Fibroblast of lung (primary cell): Measurements from ENCODE around the gene OPA3.

Experiments used
- EZH2 ChIP-seq: IDR thresholded peaks from 2 replicates; pipeline ENCODE4 v1.5.1; 2012; ENCODE audit warnings: low read length, control low read depth, mild to moderate bottlenecking; ENCODE audit errors: missing control alignments
- TF ChIP-seq, protein P1 (sequence below), 2 donors: IDR thresholded peaks in 1 of 2; conservative IDR thresholded peaks in 1 of 2; 1 replicate in 1 of 2; 2 replicates in 1 of 2; pipeline ENCODE4 v1.5.1; 2011 to 2012; ENCODE audit warnings: low read length in 2 of 2, control low read depth in 1 of 2, inconsistent platforms in 1 of 2, low read depth in 1 of 2, mild to moderate bottlenecking in 1 of 2

DNA sequence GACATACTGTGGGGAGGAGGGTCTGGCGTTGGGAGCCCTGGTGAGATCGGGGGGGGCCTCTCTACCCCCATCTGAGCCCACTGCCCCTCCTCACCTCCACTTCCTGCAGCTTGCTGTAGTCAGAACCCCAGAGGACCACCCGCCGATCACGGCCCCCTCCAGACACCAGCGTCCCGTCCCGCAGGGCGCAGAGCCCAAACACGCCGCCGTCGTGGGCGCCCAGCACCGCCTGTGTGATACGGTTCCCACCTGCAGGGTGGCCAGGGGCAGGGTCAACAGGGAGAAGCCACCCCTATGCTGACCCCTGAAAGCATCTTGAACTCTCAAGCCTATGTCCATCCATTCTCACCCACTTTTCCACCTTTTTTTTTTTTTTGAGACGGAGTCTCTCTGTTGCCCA lies 36.8 kb upstream of the OPA3 start:
- TF ChIP-seq, protein P1, sequence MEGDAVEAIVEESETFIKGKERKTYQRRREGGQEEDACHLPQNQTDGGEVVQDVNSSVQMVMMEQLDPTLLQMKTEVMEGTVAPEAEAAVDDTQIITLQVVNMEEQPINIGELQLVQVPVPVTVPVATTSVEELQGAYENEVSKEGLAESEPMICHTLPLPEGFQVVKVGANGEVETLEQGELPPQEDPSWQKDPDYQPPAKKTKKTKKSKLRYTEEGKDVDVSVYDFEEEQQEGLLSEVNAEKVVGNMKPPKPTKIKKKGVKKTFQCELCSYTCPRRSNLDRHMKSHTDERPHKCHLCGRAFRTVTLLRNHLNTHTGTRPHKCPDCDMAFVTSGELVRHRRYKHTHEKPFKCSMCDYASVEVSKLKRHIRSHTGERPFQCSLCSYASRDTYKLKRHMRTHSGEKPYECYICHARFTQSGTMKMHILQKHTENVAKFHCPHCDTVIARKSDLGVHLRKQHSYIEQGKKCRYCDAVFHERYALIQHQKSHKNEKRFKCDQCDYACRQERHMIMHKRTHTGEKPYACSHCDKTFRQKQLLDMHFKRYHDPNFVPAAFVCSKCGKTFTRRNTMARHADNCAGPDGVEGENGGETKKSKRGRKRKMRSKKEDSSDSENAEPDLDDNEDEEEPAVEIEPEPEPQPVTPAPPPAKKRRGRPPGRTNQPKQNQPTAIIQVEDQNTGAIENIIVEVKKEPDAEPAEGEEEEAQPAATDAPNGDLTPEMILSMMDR (conservative IDR thresholded peaks at IDR 0.05 in 1 of 2, IDR thresholded peaks at IDR 0.05 in 1 of 2; ENCODE audit: low read depth in 1 of 2, low read length in 2 of 2): no peak
- no peak for TF ChIP-seq EZH2
